Activated CD8-positive, alpha-beta T cell treated with anti-CD3 and anti-CD28 coated beads, Interleukin-2, amount 10 ng/mL, durations not matched to agents 7 days and 5 days (primary cell): ENCODE data around the gene RHAG. TPM values are rescaled to one million over a fixed set of nuclear protein-coding genes. Genes with fewer than 3 reads are reported as not detected.

Experiments
- ATAC-seq: fragments of 150-1000 bp; cut with Tn5 transposase; one replicate; pipeline ENCODE4 v1.10.0; 2021; ENCODE audit warnings: moderate library complexity
- CTCF ChIA-PET: fragments of 350-600 bp; sonication (Branson Sonifier 250); formaldehyde crosslinking; loops from one replicate; lab custom pipeline; 2021; ENCODE audit warnings: antibody characterized with exemption; lab: Charles Lee
- POLR2A ChIA-PET: fragments of 350-600 bp; sonication (Branson Sonifier 250); formaldehyde crosslinking; loops from one replicate; lab custom pipeline; 2021; ENCODE audit warnings: antibody characterized with exemption; lab: Charles Lee
- DNase-seq: peaks from one replicate; pipeline ENCODE4 v3.0.0-alpha.2; 2020
- H3K27ac Mint-ChIP-seq: one replicate; pipeline ENCODE4 v1.8.0; 2021; ENCODE audit warnings: mild to moderate bottlenecking, mixed read lengths
- H3K27me3 Mint-ChIP-seq: one replicate; pipeline ENCODE4 v1.8.0; 2021; ENCODE audit warnings: low read depth, mixed read lengths
- H3K36me3 Mint-ChIP-seq: one replicate; pipeline ENCODE4 v1.8.0; 2021; ENCODE audit warnings: low read depth, mixed read lengths
- H3K4me1 Mint-ChIP-seq: one replicate; pipeline ENCODE4 v1.8.0; 2021; ENCODE audit warnings: low read depth, mixed read lengths
- H3K4me3 Mint-ChIP-seq: one replicate; pipeline ENCODE4 v1.8.0; 2021; ENCODE audit warnings: mild to moderate bottlenecking, mixed read lengths
- H3K9me3 Mint-ChIP-seq: one replicate; pipeline ENCODE4 v1.8.0; 2022; ENCODE audit warnings: mixed read lengths; ENCODE audit not compliant: insufficient read depth
- total RNA-seq, 2 experiments: library from RNA; stranded (reverse); gene quantifications; one replicate each; pipeline ENCODE4 v1.2.3, GENCODE V29; 2021

Gene RHAG
- total RNA-seq, 2 experiments from 2014 or later: not detected

GRCh38 chr6:49651239-49651638 lies 14.6 kb upstream of the RHAG start:
- ChIA-PET POLR2A (interaction anchor here (0.6 kb wide), 1 partner anchor 1863 kb away, joined by 3 read pairs; no protein-coding TSS in a partner anchor), CTCF (no interaction called here)
- Mint-ChIP-seq H3K4me1 (no peaks in the 10 kb centered on the region), H3K4me3 (no peak overlapping the region), H3K27me3 (no peaks in the 10 kb centered on the region), H3K36me3 (no peaks in the 10 kb centered on the region), H3K9me3 (no peaks in the 10 kb centered on the region), H3K27ac (no peak overlapping the region)
- no peak for DNase-seq
- ATAC-seq: no peak

GRCh38 chr6:49649988-49650387 lies 13.3 kb upstream of the RHAG start:
- DNase-seq: no peak
- H3K4me1 Mint-ChIP-seq: no peaks in the 10 kb centered on the region
- ChIA-PET POLR2A (no interaction called here), CTCF (no interaction called here)
- no peaks in the 10 kb centered on the region for H3K36me3 Mint-ChIP-seq
- H3K4me3 Mint-ChIP-seq: no peak overlapping the region
- H3K27me3 Mint-ChIP-seq: no peaks in the 10 kb centered on the region
- no peaks in the 10 kb centered on the region for H3K9me3 Mint-ChIP-seq
- no peak overlapping the region for H3K27ac Mint-ChIP-seq
- no peak for ATAC-seq

GRCh38 chr6:49648036-49648435 lies 11.4 kb upstream of the RHAG start:
- no peak overlapping the region for H3K4me3 Mint-ChIP-seq
- H3K27ac Mint-ChIP-seq: no peak overlapping the region
- H3K4me1 Mint-ChIP-seq: no peaks in the 10 kb centered on the region
- ChIA-PET CTCF (no interaction called here), POLR2A (no interaction called here)
- H3K36me3 Mint-ChIP-seq: no peaks in the 10 kb centered on the region
- H3K27me3 Mint-ChIP-seq: no peaks in the 10 kb centered on the region
- DNase-seq (no peak), ATAC-seq (no peak)
- H3K9me3 Mint-ChIP-seq: no peaks in the 10 kb centered on the region

- DNase-seq: no peak
- Mint-ChIP-seq H3K4me1 (no peaks in the 10 kb centered on the region), H3K9me3 (no peaks in the 10 kb centered on the region), H3K4me3 (no peak overlapping the region), H3K27ac (no peak overlapping the region), H3K27me3 (no peaks in the 10 kb centered on the region), H3K36me3 (no peaks in the 10 kb centered on the region)
- no peak for ATAC-seq
- POLR2A ChIA-PET: no interaction called here
- CTCF ChIA-PET: no interaction called here
These were observed 10.8 kb upstream of the RHAG start for GRCh38 chr6:49647476-49647875.

- no peaks in the 10 kb centered on the region for H3K36me3 Mint-ChIP-seq
- ChIA-PET POLR2A (no interaction called here), CTCF (no interaction called here)
- H3K4me1 Mint-ChIP-seq: no peaks in the 10 kb centered on the region
- H3K9me3 Mint-ChIP-seq: no peaks in the 10 kb centered on the region
- no peak overlapping the region for H3K27ac Mint-ChIP-seq
- no peaks in the 10 kb centered on the region for H3K27me3 Mint-ChIP-seq
- DNase-seq (no peak), ATAC-seq (no peak)
- no peak overlapping the region for H3K4me3 Mint-ChIP-seq
These were observed 10.3 kb upstream of the RHAG start for GRCh38 chr6:49646942-49647341.

GRCh38 chr6:49646130-49646824 lies 9.6 kb upstream of the RHAG start:
- Mint-ChIP-seq H3K9me3 (no peaks in the 10 kb centered on the region), H3K4me1 (no peaks in the 10 kb centered on the region), H3K27me3 (no peaks in the 10 kb centered on the region), H3K27ac (no peak overlapping the region), H3K36me3 (no peaks in the 10 kb centered on the region), H3K4me3 (no peak overlapping the region)
- DNase-seq (no peak), ATAC-seq (no peak)
- CTCF ChIA-PET: no interaction called here
- POLR2A ChIA-PET: no interaction called here

- no peaks in the 10 kb centered on the region for H3K9me3 Mint-ChIP-seq
- ATAC-seq: no peak
- DNase-seq: no peak
- CTCF ChIA-PET: no interaction called here
- H3K36me3 Mint-ChIP-seq: no peaks in the 10 kb centered on the region
- H3K4me1 Mint-ChIP-seq: no peaks in the 10 kb centered on the region
- no peak overlapping the region for H3K4me3 Mint-ChIP-seq
- POLR2A ChIA-PET: no interaction called here
- no peaks in the 10 kb centered on the region for H3K27me3 Mint-ChIP-seq
- no peak overlapping the region for H3K27ac Mint-ChIP-seq
These were observed 8.5 kb upstream of the RHAG start for GRCh38 chr6:49645139-49645538.

- Mint-ChIP-seq H3K4me1 (no peaks in the 10 kb centered on the region), H3K4me3 (no peak overlapping the region), H3K27ac (no peak overlapping the region), H3K27me3 (no peaks in the 10 kb centered on the region), H3K36me3 (no peaks in the 10 kb centered on the region), H3K9me3 (no peaks in the 10 kb centered on the region)
- ATAC-seq (no peak), DNase-seq (no peak)
- ChIA-PET CTCF (no interaction called here), POLR2A (no interaction called here)
These were observed 2.7 kb upstream of the RHAG start for GRCh38 chr6:49639177-49639817.

GRCh38 chr6:49637350-49637731 lies 702 bp upstream of the RHAG start:
- no peak overlapping the region for H3K27ac Mint-ChIP-seq
- H3K27me3 Mint-ChIP-seq: no peaks in the 10 kb centered on the region
- ATAC-seq: no peak
- no peak for DNase-seq
- H3K9me3 Mint-ChIP-seq: no peaks in the 10 kb centered on the region
- no peaks in the 10 kb centered on the region for H3K4me1 Mint-ChIP-seq
- H3K4me3 Mint-ChIP-seq: no peak overlapping the region
- ChIA-PET POLR2A (no interaction called here), CTCF (no interaction called here)
- no peaks in the 10 kb centered on the region for H3K36me3 Mint-ChIP-seq

GRCh38 chr6:49635978-49636712 lies 494 bp downstream of the RHAG start:
- Mint-ChIP-seq H3K27ac (no peak overlapping the region), H3K9me3 (no peaks in the 10 kb centered on the region), H3K4me3 (no peak overlapping the region), H3K36me3 (no peaks in the 10 kb centered on the region), H3K4me1 (no peaks in the 10 kb centered on the region), H3K27me3 (no peaks in the 10 kb centered on the region)
- ChIA-PET POLR2A (no interaction called here), CTCF (no interaction called here)
- DNase-seq: no peak
- no peak for ATAC-seq

- no peak overlapping the region for H3K4me3 Mint-ChIP-seq
These were observed 1.2 kb downstream of the RHAG start for GRCh38 chr6:49635480-49635879.

GRCh38 chr6:49634836-49635218 lies 1.8 kb downstream of the RHAG start:
- ATAC-seq (no peak), DNase-seq (no peak)
- ChIA-PET CTCF (no interaction called here), POLR2A (no interaction called here)
- H3K4me1 Mint-ChIP-seq: no peaks in the 10 kb centered on the region
- H3K4me3 Mint-ChIP-seq: no peak overlapping the region
- no peak overlapping the region for H3K27ac Mint-ChIP-seq
- H3K27me3 Mint-ChIP-seq: no peaks in the 10 kb centered on the region
- no peaks in the 10 kb centered on the region for H3K36me3 Mint-ChIP-seq
- H3K9me3 Mint-ChIP-seq: no peaks in the 10 kb centered on the region

More at GRCh38 chr6:49635480-49635879, 1.2 kb downstream of the RHAG start:
- Mint-ChIP-seq H3K4me1 (no peaks in the 10 kb centered on the region), H3K27ac (no peak overlapping the region), H3K36me3 (no peaks in the 10 kb centered on the region), H3K9me3 (no peaks in the 10 kb centered on the region), H3K27me3 (no peaks in the 10 kb centered on the region)
- POLR2A ChIA-PET: no interaction called here
- CTCF ChIA-PET: no interaction called here
- DNase-seq (no peak), ATAC-seq (no peak)
